ENCODE data around the gene PLCD3. TPM values are rescaled to one million over a fixed set of nuclear protein-coding genes. Genes with fewer than 3 reads are reported as not detected.

The PLCD3 gene
- total and polyA plus RNA-seq, 9 of the 15 experiments (the other 6 are each of a cell fraction or from before 2014, with no cell fraction given) = 0.20 to 22.6 (median 7.5) TPM

GRCh38 chr17:45060797-45061605, 71.3 kb downstream of the PLCD3 start, which contains the start of gene NMT1 (continued):
- no peak for TF ChIP-seq RBM34 (IDR thresholded peaks at IDR 0.05; ENCODE audit: borderline replicate concordance, insufficient read depth, low read length)
- TF ChIP-seq U2AF2 (optimal IDR thresholded peaks at IDR 0.05; ENCODE audit: low read depth, low read length) = no peak
- no peak for TF ChIP-seq KLF16 (IDR thresholded peaks at IDR 0.05)
- TF ChIP-seq ELF2 (CRISPR knock-in tag; IDR thresholded peaks at IDR 0.05) = peak; percentile 97
- peak; percentile 85 for TF ChIP-seq CHD2 (IDR thresholded peaks at IDR 0.05; ENCODE audit: low read depth, low read length)
- TF ChIP-seq PTRF (tag; IDR thresholded peaks at IDR 0.05) = no peak
- no peak for TF ChIP-seq ZNF274 (IDR thresholded peaks at IDR 0.05; ENCODE audit: borderline replicate concordance, low read depth, low read length)
- no peak for TF ChIP-seq SREBF1 (IDR thresholded peaks at IDR 0.05; ENCODE audit: borderline replicate concordance, low read depth, low read length)
- no peak for TF ChIP-seq CTCFL (IDR thresholded peaks at IDR 0.05; ENCODE audit: borderline replicate concordance, insufficient read depth, low read depth, low read length, poor library complexity, severe bottlenecking)
- TF ChIP-seq THAP12 (CRISPR knock-in tag; IDR thresholded peaks at IDR 0.05) = peak; percentile 77; the same call in 1 of the 2 replicates
- TF ChIP-seq RBM39 (optimal IDR thresholded peaks at IDR 0.05; ENCODE audit: low read depth, low read length) = no peak
- TF ChIP-seq FOXJ2 (tag; IDR thresholded peaks at IDR 0.05) = no peak; the same call in 1 of the 2 replicates
- no peak for TF ChIP-seq HMG20A (CRISPR knock-in tag; conservative IDR thresholded peaks at IDR 0.05)
- TF ChIP-seq ZHX1 (conservative IDR thresholded peaks at IDR 0.05; ENCODE audit: low read length) = no peak
- TF ChIP-seq POLR3A (IDR thresholded peaks at IDR 0.05; ENCODE audit: borderline replicate concordance, extremely low read depth, insufficient read depth, insufficient read length) = no peak
- TF ChIP-seq TFAM (CRISPR knock-in tag; conservative IDR thresholded peaks at IDR 0.05) = no peak
- no peak for TF ChIP-seq HNRNPK (IDR thresholded peaks at IDR 0.05; ENCODE audit: low read depth, low read length, poor library complexity, severe bottlenecking)
- TF ChIP-seq PTTG1 (tag; IDR thresholded peaks at IDR 0.05; ENCODE audit: low read depth) = no peak
- no peak for TF ChIP-seq ZNF695 (CRISPR knock-in tag; IDR thresholded peaks at IDR 0.05)
- TF ChIP-seq ZNF384 (IDR thresholded peaks at IDR 0.05; ENCODE audit: low read depth, low read length) = no peak

All from K562 (cell line).